ENCODE measurements around the gene EIF4A2. TPM values are rescaled to one million over a fixed set of nuclear protein-coding genes. Genes with fewer than 3 reads are reported as not detected.
"Not testable (repeated sequence)": the region's sequence is repeated elsewhere in the genome, so short reads cannot be mapped to it uniquely, and the experiment has no call there.

Gene EIF4A2
- total and polyA plus RNA-seq, 10 of the 15 experiments (the other 5 are each of a cell fraction or from before 2014, with no cell fraction given): 154 to 680 (median 259) TPM

GRCh38 chr3:186810336-186810996, 27.1 kb downstream of the EIF4A2 start:
- RAD21 ChIA-PET (ENCODE audit: unreplicated experiment): no interaction called here
- ATAC-seq (no peak), FAIRE-seq (no peak), DNase-seq (ENCODE audit: low read depth, low spot score) (no peak)
- CTCF ChIA-PET: no interaction called here
- 43% methylated on average over 4 of the region's 5 CpGs for WGBS (ENCODE audit: insufficient coverage, insufficient replicate concordance, low lambda C conversion rate, missing lambda C conversion rate)
- H3K27ac ChIP-seq (ENCODE audit: control insufficient read depth, insufficient read depth): no peak overlapping the region
- no peak overlapping the region for H3K4me3 ChIP-seq
- H3K4me2 ChIP-seq (ENCODE audit: control insufficient read depth, insufficient read depth): no peak overlapping the region
- no peaks in the 10 kb centered on the region for H3K27me3 ChIP-seq (replicated peaks in 1 of 2; ENCODE audit: control insufficient read depth in 2 of 2, insufficient read depth in 2 of 2, low read length in 1 of 2)
- SMC1A ChIA-PET (ENCODE audit: uncharacterized antibody, unreplicated experiment): no interaction called here
- H3K9ac ChIP-seq (ENCODE audit: control insufficient read depth, insufficient read depth, low read length): no peak overlapping the region
- no peaks in the 10 kb centered on the region for H3K36me3 ChIP-seq (ENCODE audit: control insufficient read depth in 2 of 2, insufficient read depth in 2 of 2, low read length in 1 of 2)
- H3K79me2 ChIP-seq (ENCODE audit: control insufficient read depth, insufficient read depth, low read length): peaks cover 16% of the 10 kb centered on the region
- POLR2A ChIA-PET: no interaction called here
- intact Hi-C loops (cut with micrococcal nuclease; ENCODE audit: unreplicated experiment) (no loop called here), in situ Hi-C loops (cut with MboI) (no loop called here)
- TF ChIP-seq PML (IDR thresholded peaks at IDR 0.05; ENCODE audit: low read length) (no peak), SREBF1 (IDR thresholded peaks at IDR 0.05; ENCODE audit: low read length) (no peak)
- TF ChIP-seq, protein P1, sequence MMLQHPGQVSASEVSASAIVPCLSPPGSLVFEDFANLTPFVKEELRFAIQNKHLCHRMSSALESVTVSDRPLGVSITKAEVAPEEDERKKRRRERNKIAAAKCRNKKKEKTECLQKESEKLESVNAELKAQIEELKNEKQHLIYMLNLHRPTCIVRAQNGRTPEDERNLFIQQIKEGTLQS (IDR thresholded peaks at IDR 0.05; ENCODE audit: borderline replicate concordance, extremely low read depth, low read depth, low read length): no peak
- H2AFZ ChIP-seq (ENCODE audit: control insufficient read depth, low read depth, low read length): no peak overlapping the region
- no peaks in the 10 kb centered on the region for H4K20me1 ChIP-seq (ENCODE audit: control insufficient read depth, insufficient read depth)
- no TSS peak for BruUV-seq (replicated peaks)
- no peaks in the 10 kb centered on the region for H3K9me3 ChIP-seq (replicated peaks; ENCODE audit: control insufficient read depth, insufficient read depth, low read length)
- peaks cover 6% of the 10 kb centered on the region for H3K4me1 ChIP-seq (ENCODE audit: control insufficient read depth, insufficient read depth, low read length)

GRCh38 chr3:186811313-186811712, 27.9 kb downstream of the EIF4A2 start:
- H4K20me1 ChIP-seq (ENCODE audit: control insufficient read depth, insufficient read depth); SMC1A ChIA-PET (ENCODE audit: uncharacterized antibody, unreplicated experiment); H3K4me1 ChIP-seq (ENCODE audit: control insufficient read depth, insufficient read depth, low read length); H2AFZ ChIP-seq (ENCODE audit: control insufficient read depth, low read depth, low read length); FAIRE-seq; H3K9me3 ChIP-seq (replicated peaks; ENCODE audit: control insufficient read depth, insufficient read depth, low read length); H3K4me2 ChIP-seq (ENCODE audit: control insufficient read depth, insufficient read depth); RAD21 ChIA-PET (ENCODE audit: unreplicated experiment); H3K27ac ChIP-seq (ENCODE audit: control insufficient read depth, insufficient read depth); POLR2A ChIA-PET; in situ Hi-C loops (cut with MboI); ATAC-seq; H3K36me3 ChIP-seq (ENCODE audit: control insufficient read depth in 2 of 2, insufficient read depth in 2 of 2, low read length in 1 of 2); H3K4me3 ChIP-seq; intact Hi-C loops (cut with micrococcal nuclease; ENCODE audit: unreplicated experiment); DNase-seq (ENCODE audit: low read depth, low spot score); CTCF ChIA-PET; H3K9ac ChIP-seq (ENCODE audit: control insufficient read depth, insufficient read depth, low read length); BruUV-seq (replicated peaks); H3K79me2 ChIP-seq (ENCODE audit: control insufficient read depth, insufficient read depth, low read length); H3K27me3 ChIP-seq (replicated peaks in 1 of 2; ENCODE audit: control insufficient read depth in 2 of 2, insufficient read depth in 2 of 2, low read length in 1 of 2): not testable (repeated sequence)
- 88% methylated on average over 12 of the region's 29 CpGs for WGBS (ENCODE audit: insufficient coverage, insufficient replicate concordance, low lambda C conversion rate, missing lambda C conversion rate)

Data from GM12878 (cell line).